Bronchial epithelial cell (primary cell): ENCODE measurements around the gene ZC3H15. TPM values are rescaled to one million over a fixed set of nuclear protein-coding genes. Genes with fewer than 3 reads are reported as not detected.

Experiments used
- DNase-seq: peaks from one replicate; pipeline ENCODE4 v3.0.0-alpha.2; 2010; ENCODE audit warnings: low read depth
- FAIRE-seq: peaks from 2 replicates; lab custom pipeline; 2011; peaks lifted over from hg19 to GRCh38; lab: Jason Lieb, UNC
- H3K27me3 ChIP-seq: 2 replicates; pipeline ENCODE4 v1.5.1; 2011; ENCODE audit warnings: low read length; ENCODE audit not compliant: control insufficient read depth, insufficient read depth
- H3K36me3 ChIP-seq: 2 replicates; pipeline ENCODE4 v1.5.1; 2011; ENCODE audit warnings: low read length; ENCODE audit not compliant: control insufficient read depth, insufficient read depth
- H3K4me3 ChIP-seq: 2 replicates; pipeline ENCODE4 v1.5.1; 2011; ENCODE audit warnings: mild to moderate bottlenecking, low read depth, low read length, control low read depth
- CTCF ChIP-seq: IDR thresholded peaks from 2 replicates; pipeline ENCODE4 v1.5.1; 2011; ENCODE audit warnings: mild to moderate bottlenecking, moderate library complexity, low read length, control low read depth, inconsistent platforms; ENCODE audit not compliant: insufficient read depth, severe bottlenecking
- total RNA-seq: library from RNA; depleted of rRNA; stranded (reverse); fragments of >200 nt; gene quantifications from 2 replicates; pipeline ENCODE4 v1.2.1, GENCODE V29; 2014

Gene ZC3H15
- total RNA-seq, 1 donor from 2014 or later, result 120 TPM

- no peak for DNase-seq
- Histone ChIP-seq H3K27me3 (no peaks in the 10 kb centered on the region), H3K4me3 (no peak overlapping the region), H3K36me3 (peaks cover 4% of the 10 kb centered on the region)
- no peak for TF ChIP-seq CTCF
- peak; percentile 60 for FAIRE-seq
These were observed 11.9 kb downstream of the ZC3H15 start for GRCh38 chr2:186497928-186498327.

GRCh38 chr2:186498834-186499233 lies 12.8 kb downstream of the ZC3H15 start:
- Histone ChIP-seq H3K4me3 (no peak overlapping the region), H3K36me3 (peaks cover 4% of the 10 kb centered on the region), H3K27me3 (no peaks in the 10 kb centered on the region)
- DNase-seq (no peak), FAIRE-seq (no peak)
- TF ChIP-seq CTCF, result no peak

- H3K36me3 ChIP-seq, result peaks cover 8% of the 10 kb centered on the region
- H3K27me3 ChIP-seq, result no peaks in the 10 kb centered on the region
- DNase-seq, result peak; percentile 49
- H3K4me3 ChIP-seq, result no peak overlapping the region
- no peak for FAIRE-seq
- peak; percentile 25 for TF ChIP-seq CTCF
These were observed 18.0 kb downstream of the ZC3H15 start for GRCh38 chr2:186503827-186504606.

GRCh38 chr2:186508263-186508662 lies 22.2 kb downstream of the ZC3H15 start:
- peaks cover 9% of the 10 kb centered on the region for H3K36me3 ChIP-seq

GRCh38 chr2:186515376-186515775 lies 29.3 kb downstream of the ZC3H15 start:
- peak; percentile 36 for DNase-seq
- H3K36me3 ChIP-seq, result no peaks in the 10 kb centered on the region
- H3K4me3 ChIP-seq, result no peak overlapping the region
- no peak for FAIRE-seq
- no peaks in the 10 kb centered on the region for H3K27me3 ChIP-seq
- no peak for TF ChIP-seq CTCF

More at GRCh38 chr2:186508263-186508662, 22.2 kb downstream of the ZC3H15 start:
- Histone ChIP-seq H3K27me3 (no peaks in the 10 kb centered on the region), H3K4me3 (no peak overlapping the region)
- FAIRE-seq (no peak), DNase-seq (no peak)
- no peak for TF ChIP-seq CTCF
